HepG2 (cell line): ENCODE data around the gene MLLT10. TPM values are rescaled to one million over a fixed set of nuclear protein-coding genes. Genes with fewer than 3 reads are reported as not detected.

Source experiments
- CENPX ChIP-seq: sonication (generic); formaldehyde crosslinking; IDR thresholded peaks from 2 replicates; pipeline ENCODE4 v1.9.0; 2021; ENCODE audit warnings: mild to moderate bottlenecking, missing genetic modification reagents, moderate library complexity
- ELF3 ChIP-seq: IDR thresholded peaks from 2 replicates; pipeline ENCODE4 v1.6.1; 2016; ENCODE audit warnings: missing genetic modification reagents, missing compliant biosample characterization
- GLMP ChIP-seq: sonication (generic); formaldehyde crosslinking; IDR thresholded peaks from 2 replicates; pipeline ENCODE4 v1.9.0; 2021; ENCODE audit warnings: missing genetic modification reagents, mild to moderate bottlenecking, borderline replicate concordance
- HMGA1 ChIP-seq: sonication (generic); formaldehyde crosslinking; conservative IDR thresholded peaks from 2 replicates; pipeline ENCODE4 v1.4.0; 2020; ENCODE audit warnings: missing genetic modification reagents
- MAX ChIP-seq: IDR thresholded peaks from 2 replicates; pipeline ENCODE4 v1.6.1; 2012; ENCODE audit warnings: inconsistent platforms
- MXI1 ChIP-seq: IDR thresholded peaks from 3 replicates; pipeline ENCODE4 v1.6.1; 2012; ENCODE audit warnings: low read depth, low read length, inconsistent platforms, borderline replicate concordance
- PATZ1 ChIP-seq: sonication (generic); formaldehyde crosslinking; IDR thresholded peaks from 2 replicates; pipeline ENCODE4 v1.4.0; 2020; ENCODE audit warnings: missing genetic modification reagents
- PRPF4 ChIP-seq: fragments of 200-400 bp; formaldehyde crosslinking; IDR thresholded peaks from 2 replicates; pipeline ENCODE4 v1.6.1; 2016; ENCODE audit warnings: low read length, low read depth; ENCODE audit not compliant: poor library complexity, severe bottlenecking
- SCMH1 ChIP-seq: sonication (generic); formaldehyde crosslinking; IDR thresholded peaks from 2 replicates; pipeline ENCODE4 v1.9.0; 2021; ENCODE audit warnings: missing genetic modification reagents, mild to moderate bottlenecking, borderline replicate concordance
- TRAFD1 ChIP-seq: sonication (generic); formaldehyde crosslinking; IDR thresholded peaks from 2 replicates; pipeline ENCODE4 v1.5.1; 2020; ENCODE audit warnings: missing genetic modification reagents, mild to moderate bottlenecking, borderline replicate concordance
- XBP1 ChIP-seq: sonication (generic); formaldehyde crosslinking; IDR thresholded peaks from 2 replicates; pipeline ENCODE4 v1.5.0; 2020; ENCODE audit warnings: missing genetic modification reagents
- ZBTB2 ChIP-seq: sonication (generic); formaldehyde crosslinking; IDR thresholded peaks from 2 replicates; pipeline ENCODE4 v1.8.0; 2022; ENCODE audit warnings: low read depth, missing genetic modification reagents
- ZNF33A ChIP-seq: sonication (generic); formaldehyde crosslinking; IDR thresholded peaks from 2 replicates; pipeline ENCODE4 v1.5.1; 2020; ENCODE audit warnings: missing genetic modification reagents, mild to moderate bottlenecking, moderate library complexity, borderline replicate concordance
- ZNF430 ChIP-seq: sonication (generic); formaldehyde crosslinking; IDR thresholded peaks from 2 replicates; pipeline ENCODE4 v1.9.0; 2021; ENCODE audit warnings: mild to moderate bottlenecking, missing genetic modification reagents
- ZNF530 ChIP-seq: sonication (generic); formaldehyde crosslinking; IDR thresholded peaks from 2 replicates; pipeline ENCODE4 v1.5.0; 2020; ENCODE audit warnings: low read depth, mild to moderate bottlenecking, missing genetic modification reagents
- ZNF569 ChIP-seq: sonication (generic); formaldehyde crosslinking; IDR thresholded peaks from 2 replicates; pipeline ENCODE4 v1.5.0; 2020; ENCODE audit warnings: mild to moderate bottlenecking, missing genetic modification reagents, moderate library complexity, borderline replicate concordance
- ZNF687 ChIP-seq: sonication (generic); formaldehyde crosslinking; IDR thresholded peaks from 2 replicates; pipeline ENCODE4 v1.5.1; 2020; ENCODE audit warnings: mild to moderate bottlenecking, missing genetic modification reagents, moderate library complexity
- polyA plus RNA-seq, 8 experiments: library from polyadenylated mRNA; depleted of rRNA in 3 of 8; stranded (reverse) in 7 of 8; unstranded in 1 of 8; fragments of >200 nt; fragmentation: Illumina TruSeq in 4 of 8; extraction: Trizol in 4 of 8; gene quantifications; 2 replicates each; pipeline versions ENCODE4 v1.2.1 to v1.2.3, GENCODE V29; 2011 to 2016; ENCODE audit warnings: low read depth in 4 of 8, missing spikeins in 1 of 8, mixed read lengths in 1 of 8; ENCODE audit not compliant: insufficient read depth in 1 of 8
- total RNA-seq, 5 experiments: library from RNA; depleted of rRNA; stranded (reverse); fragments of >200 nt; fragmentation: Illumina TruSeq; extraction: Trizol; gene quantifications; 2 replicates each; pipeline ENCODE4 v1.2.3, GENCODE V29; 2016; ENCODE audit warnings: low read depth in 1 of 5

The MLLT10 gene
- total and polyA plus RNA-seq, 2 of the 13 experiments (the other 11 are each of a cell fraction or from before 2014, with no cell fraction given): 51.3 to 84.1 TPM

GRCh38 chr10:21525367-21526187 lies 8.5 kb upstream of the MLLT10 start, which contains the start of gene SKIDA1 (continued):
- TF ChIP-seq ZNF687 (CRISPR knock-in tag) (peak; percentile 97), ZNF430 (CRISPR knock-in tag) (peak; percentile 85), CENPX (CRISPR knock-in tag) (no peak), ZNF33A (CRISPR knock-in tag) (0 out of 2 replicates have a peak, but pooled peaks have one; percentile 43), MXI1 (peak; percentile 55; the same call in 2 of the 3 replicates), ELF3 (CRISPR knock-in tag) (peak; percentile 68), TRAFD1 (CRISPR knock-in tag) (peak; percentile 92; the same call in 1 of the 2 replicates), ZNF530 (CRISPR knock-in tag) (0 out of 2 replicates have a peak, but pooled peaks have one; percentile 60), ZBTB2 (CRISPR knock-in tag) (peak; percentile 99), PATZ1 (CRISPR knock-in tag) (peak; percentile 73; the same call in 1 of the 2 replicates), SCMH1 (CRISPR knock-in tag) (no peak), PRPF4 (peak; percentile 82), GLMP (no peak), ZNF569 (CRISPR knock-in tag) (peak; percentile 91; the same call in 1 of the 2 replicates), HMGA1 (CRISPR knock-in tag) (no peak), XBP1 (no peak), MAX (no peak)
